ENCODE measurements around the gene GABBR1.

Gene GABBR1

DNA sequence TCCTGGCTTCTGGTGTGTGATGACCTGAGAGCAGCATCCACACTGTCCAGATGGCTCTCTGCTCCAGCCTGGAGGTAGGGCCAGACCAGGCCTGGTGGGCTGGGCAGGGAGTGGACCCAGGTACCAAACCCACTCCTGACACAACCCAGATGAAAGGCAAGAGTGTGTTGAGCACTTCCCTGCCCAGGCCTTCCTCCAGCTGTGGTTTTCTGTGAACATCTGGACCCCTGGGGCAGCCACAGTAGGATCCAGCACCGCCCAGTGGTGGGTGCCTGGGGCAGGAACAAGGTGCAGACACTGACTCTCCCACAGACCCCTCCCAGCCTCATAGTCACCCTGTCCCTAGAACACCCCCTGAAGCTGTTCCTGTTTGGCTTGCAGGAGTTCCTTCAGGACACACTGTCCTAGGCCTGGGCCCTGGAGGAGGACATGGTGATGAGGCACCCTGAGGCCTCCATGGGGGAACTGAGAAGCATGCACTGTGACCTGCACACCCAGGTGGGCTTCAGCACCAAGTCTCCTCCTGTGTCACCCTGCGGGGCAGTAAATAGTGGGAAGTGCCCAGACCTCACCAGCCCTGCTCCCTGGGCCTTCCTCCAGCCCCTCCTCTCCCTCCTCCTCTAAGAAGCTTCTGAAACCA, 102.2 kb downstream of the GABBR1 start:
- H3K27ac ChIP-seq = no peak overlapping the region
- no peak overlapping the region for H2AFZ ChIP-seq
- H3K27me3 ChIP-seq (ENCODE audit: control insufficient read depth, insufficient read depth, low read length) = no peaks in the 10 kb centered on the region
- H3K36me3 ChIP-seq (ENCODE audit: control insufficient read depth, insufficient read depth, low read length) = no peaks in the 10 kb centered on the region
- no peaks in the 10 kb centered on the region for H3K9me3 ChIP-seq (ENCODE audit: control insufficient read depth, low read length)
- H3K79me2 ChIP-seq = no peaks in the 10 kb centered on the region
- no peak overlapping the region for H3K4me2 ChIP-seq (ENCODE audit: low read length)
- TF ChIP-seq, protein P1, sequence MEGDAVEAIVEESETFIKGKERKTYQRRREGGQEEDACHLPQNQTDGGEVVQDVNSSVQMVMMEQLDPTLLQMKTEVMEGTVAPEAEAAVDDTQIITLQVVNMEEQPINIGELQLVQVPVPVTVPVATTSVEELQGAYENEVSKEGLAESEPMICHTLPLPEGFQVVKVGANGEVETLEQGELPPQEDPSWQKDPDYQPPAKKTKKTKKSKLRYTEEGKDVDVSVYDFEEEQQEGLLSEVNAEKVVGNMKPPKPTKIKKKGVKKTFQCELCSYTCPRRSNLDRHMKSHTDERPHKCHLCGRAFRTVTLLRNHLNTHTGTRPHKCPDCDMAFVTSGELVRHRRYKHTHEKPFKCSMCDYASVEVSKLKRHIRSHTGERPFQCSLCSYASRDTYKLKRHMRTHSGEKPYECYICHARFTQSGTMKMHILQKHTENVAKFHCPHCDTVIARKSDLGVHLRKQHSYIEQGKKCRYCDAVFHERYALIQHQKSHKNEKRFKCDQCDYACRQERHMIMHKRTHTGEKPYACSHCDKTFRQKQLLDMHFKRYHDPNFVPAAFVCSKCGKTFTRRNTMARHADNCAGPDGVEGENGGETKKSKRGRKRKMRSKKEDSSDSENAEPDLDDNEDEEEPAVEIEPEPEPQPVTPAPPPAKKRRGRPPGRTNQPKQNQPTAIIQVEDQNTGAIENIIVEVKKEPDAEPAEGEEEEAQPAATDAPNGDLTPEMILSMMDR (IDR thresholded peaks at IDR 0.05) = no peak
- no peak overlapping the region for H3K9ac ChIP-seq
- H3K4me3 ChIP-seq (ENCODE audit: low read depth, low read length) = no peak overlapping the region
- H3K4me1 ChIP-seq = no peaks in the 10 kb centered on the region

DNA sequence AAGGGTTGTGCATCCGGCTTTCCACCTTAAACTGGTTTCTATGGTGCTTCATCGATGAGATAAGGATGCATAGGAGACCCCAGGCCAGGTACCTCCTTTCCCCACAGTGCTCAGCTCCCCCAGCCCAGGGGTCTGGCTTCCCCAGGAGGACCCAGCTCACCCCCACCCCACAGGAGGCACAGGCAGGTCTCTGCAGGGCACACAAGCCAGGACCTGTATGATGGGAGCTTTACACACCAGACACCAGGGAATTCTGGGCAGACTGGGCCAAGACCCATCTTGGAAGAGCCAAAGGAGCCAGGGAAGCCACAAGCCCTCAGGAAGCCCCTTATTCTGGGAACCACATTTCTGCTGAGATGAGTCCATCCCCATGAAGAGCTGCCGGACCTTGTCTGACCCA, 103.0 kb downstream of the GABBR1 start:
- Histone ChIP-seq H3K36me3 (ENCODE audit: control insufficient read depth, insufficient read depth, low read length) (no peaks in the 10 kb centered on the region), H3K27ac (no peak overlapping the region), H3K9ac (no peak overlapping the region), H3K9me3 (ENCODE audit: control insufficient read depth, low read length) (no peaks in the 10 kb centered on the region), H3K4me2 (ENCODE audit: low read length) (no peak overlapping the region), H3K27me3 (ENCODE audit: control insufficient read depth, insufficient read depth, low read length) (no peaks in the 10 kb centered on the region), H3K4me1 (no peaks in the 10 kb centered on the region), H2AFZ (no peak overlapping the region), H3K79me2 (no peaks in the 10 kb centered on the region), H3K4me3 (ENCODE audit: low read depth, low read length) (no peak overlapping the region)
- TF ChIP-seq, protein P1 (IDR thresholded peaks at IDR 0.05) = no peak

DNA sequence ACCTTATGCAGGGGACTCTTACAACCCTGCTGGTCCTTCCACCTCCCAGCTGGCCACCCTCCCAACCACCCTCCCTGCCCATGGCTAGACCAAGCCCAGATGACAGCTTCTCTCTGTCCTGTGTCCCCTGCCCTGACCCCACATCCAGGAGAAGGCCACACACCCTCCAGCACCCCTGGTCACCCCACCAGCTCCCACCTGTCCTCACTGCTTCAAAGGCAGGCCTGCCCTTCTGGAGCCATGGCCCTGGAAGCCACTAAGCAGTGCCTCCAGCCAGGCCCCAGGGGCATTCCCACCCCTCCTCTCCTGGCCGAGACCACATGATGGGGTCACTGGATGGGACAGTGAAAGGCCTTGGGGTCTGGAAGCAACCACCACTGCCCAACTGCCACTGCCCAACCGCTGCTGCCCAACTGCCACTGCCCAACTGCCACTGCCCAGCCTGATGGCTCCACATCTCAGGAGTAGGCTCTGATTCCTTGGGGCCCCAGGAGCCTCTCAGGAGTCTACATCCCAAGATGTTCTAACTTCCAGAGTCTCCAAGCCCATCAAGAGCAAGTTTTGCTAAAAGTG, 103.9 kb downstream of the GABBR1 start:
- no peaks in the 10 kb centered on the region for H3K36me3 ChIP-seq (ENCODE audit: control insufficient read depth, insufficient read depth, low read length)
- H3K4me2 ChIP-seq (ENCODE audit: low read length) = no peak overlapping the region
- no peaks in the 10 kb centered on the region for H3K79me2 ChIP-seq
- H3K4me3 ChIP-seq (ENCODE audit: low read depth, low read length) = no peak overlapping the region
- no peaks in the 10 kb centered on the region for H3K9me3 ChIP-seq (ENCODE audit: control insufficient read depth, low read length)
- H3K27ac ChIP-seq = no peak overlapping the region
- H3K4me1 ChIP-seq = no peaks in the 10 kb centered on the region
- H2AFZ ChIP-seq = no peak overlapping the region
- TF ChIP-seq, protein P1 (IDR thresholded peaks at IDR 0.05) = no peak
- no peak overlapping the region for H3K9ac ChIP-seq
- H3K27me3 ChIP-seq (ENCODE audit: control insufficient read depth, insufficient read depth, low read length) = no peaks in the 10 kb centered on the region

DNA sequence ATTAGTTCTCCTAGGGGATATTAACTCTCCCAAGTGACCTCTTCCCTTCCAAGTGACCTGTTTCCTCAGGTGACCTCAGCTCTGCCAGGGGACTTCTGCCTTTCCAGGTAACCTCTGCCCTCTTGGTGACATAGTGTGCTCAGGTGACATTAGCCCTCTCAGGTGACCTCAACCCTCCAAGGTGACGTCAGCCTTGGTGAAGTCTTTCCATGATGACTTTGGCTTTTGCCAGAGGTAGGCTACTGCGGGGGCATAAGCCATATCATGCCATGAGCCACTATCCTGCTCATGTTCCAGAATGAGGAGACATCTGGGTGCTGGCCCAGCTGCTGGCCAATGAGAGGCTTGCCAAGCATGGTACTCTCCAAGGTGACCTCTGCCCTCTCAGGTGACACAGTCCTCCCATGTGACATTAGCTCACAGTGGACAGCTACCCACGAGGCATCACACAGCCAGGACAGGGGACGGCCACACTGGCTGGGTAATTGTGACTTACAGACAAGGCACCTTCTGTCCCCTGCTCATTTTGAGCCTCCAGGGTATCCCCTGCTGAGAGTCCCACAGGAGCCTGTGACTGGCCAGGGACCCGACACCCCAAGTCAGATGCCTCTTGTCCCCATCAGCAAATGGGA, 104.6 kb downstream of the GABBR1 start:
- Histone ChIP-seq H2AFZ (no peak overlapping the region), H3K4me2 (ENCODE audit: low read length) (no peak overlapping the region), H3K4me1 (no peaks in the 10 kb centered on the region), H3K4me3 (ENCODE audit: low read depth, low read length) (no peak overlapping the region), H3K36me3 (ENCODE audit: control insufficient read depth, insufficient read depth, low read length) (no peaks in the 10 kb centered on the region), H3K9me3 (ENCODE audit: control insufficient read depth, low read length) (no peaks in the 10 kb centered on the region), H3K9ac (no peak overlapping the region), H3K27me3 (ENCODE audit: control insufficient read depth, insufficient read depth, low read length) (no peaks in the 10 kb centered on the region), H3K79me2 (no peaks in the 10 kb centered on the region), H3K27ac (no peak overlapping the region)
- TF ChIP-seq, protein P1 (IDR thresholded peaks at IDR 0.05) = no peak

All from parathyroid adenoma (tissue), 2 donors.